HEK293 (cell line): Measurements from ENCODE around the gene SVOP.

ENCODE experiments used
- CTCF ChIA-PET: fragments of 350-600 bp; formaldehyde crosslinking; extraction: SDS; loops from one replicate; lab custom pipeline; 2021; ENCODE audit warnings: antibody characterized with exemption; lab: Yijun Ruan, JAX
- POLR2A ChIA-PET: fragments of 300-600 bp; formaldehyde crosslinking; extraction: SDS; loops from one replicate; lab custom pipeline; 2020; ENCODE audit warnings: antibody characterized with exemption, inconsistent platforms; lab: Yijun Ruan, JAX
- H3K27ac ChIP-seq: fragments of 200-500 bp; sonication (Bioruptor generic); 2 replicates; pipeline ENCODE4 v1.5.1; 2014; ENCODE audit warnings: low read depth, low read length, control low read depth, inconsistent platforms; ENCODE audit errors: extremely low read depth
- H3K36me3 ChIP-seq, 2 experiments: fragments of 200-500 bp in 1 of 2; sonication (Bioruptor generic) in 1 of 2; 1 replicate in 1 of 2; 2 replicates in 1 of 2; pipeline ENCODE4 v1.5.1; 2014 to 2017; ENCODE audit warnings: inconsistent platforms in 2 of 2, low read length in 2 of 2; ENCODE audit not compliant: control insufficient read depth in 2 of 2, insufficient read depth in 1 of 2
- H3K4me1 ChIP-seq: fragments of 200-500 bp; sonication (Bioruptor generic); 2 replicates; pipeline ENCODE4 v1.5.1; 2014; ENCODE audit warnings: mild to moderate bottlenecking, low read length, inconsistent platforms; ENCODE audit not compliant: control insufficient read depth, insufficient read depth
- H3K4me3 ChIP-seq: 2 replicates; pipeline ENCODE4 v1.5.1; 2011; ENCODE audit warnings: low read depth, mild to moderate bottlenecking, control low read depth, low read length, moderate library complexity
- H3K9me3 ChIP-seq: fragments of 200-500 bp; sonication (Bioruptor generic); 2 replicates; pipeline ENCODE4 v1.5.1; 2014; ENCODE audit warnings: low read depth, low read length, inconsistent platforms; ENCODE audit not compliant: control insufficient read depth, insufficient read depth
- ELK4 ChIP-seq: IDR thresholded peaks from 2 replicates; pipeline ENCODE4 v1.6.1; 2011; ENCODE audit warnings: mild to moderate bottlenecking, low read depth, low read length, borderline replicate concordance
- PRDM1 ChIP-seq: fragments of 450-650 bp; formaldehyde crosslinking; IDR thresholded peaks from 2 replicates; pipeline ENCODE4; 2016; ENCODE audit warnings: missing biosample characterization, missing genetic modification characterization
- PRDM4 ChIP-seq: fragments of 450-650 bp; formaldehyde crosslinking; IDR thresholded peaks from 2 replicates; pipeline ENCODE4 v1.5.1; 2017; ENCODE audit warnings: missing biosample characterization, missing genetic modification characterization
- SALL2 ChIP-seq: fragments of 450-650 bp; formaldehyde crosslinking; IDR thresholded peaks from 2 replicates; pipeline ENCODE4 v1.5.0; 2017; ENCODE audit warnings: missing biosample characterization, mild to moderate bottlenecking, missing genetic modification characterization, borderline replicate concordance
- SCRT1 ChIP-seq: fragments of 450-650 bp; formaldehyde crosslinking; IDR thresholded peaks from 2 replicates; pipeline ENCODE4 v1.5.1; 2016; ENCODE audit warnings: missing biosample characterization, missing genetic modification characterization, borderline replicate concordance
- ZNF138 ChIP-seq: fragments of 450-650 bp; formaldehyde crosslinking; IDR thresholded peaks from 2 replicates; pipeline ENCODE4 v1.5.1; 2016; ENCODE audit warnings: missing biosample characterization, missing genetic modification characterization, borderline replicate concordance
- ZNF221 ChIP-seq: fragments of 450-650 bp; formaldehyde crosslinking; IDR thresholded peaks from 2 replicates; pipeline ENCODE4 v1.5.1; 2017; ENCODE audit warnings: missing biosample characterization, missing genetic modification characterization, borderline replicate concordance
- ZNF324 ChIP-seq: fragments of 450-650 bp; formaldehyde crosslinking; IDR thresholded peaks from 2 replicates; pipeline ENCODE4 v1.5.1; 2016; ENCODE audit warnings: missing biosample characterization, missing genetic modification characterization
- ZNF341 ChIP-seq: fragments of 450-650 bp; formaldehyde crosslinking; IDR thresholded peaks from 2 replicates; pipeline ENCODE4; 2016; ENCODE audit warnings: low read depth, missing biosample characterization, missing genetic modification characterization
- ZNF473 ChIP-seq: fragments of 450-650 bp; formaldehyde crosslinking; IDR thresholded peaks from 2 replicates; pipeline ENCODE4 v1.5.1; 2017; ENCODE audit warnings: missing biosample characterization, missing genetic modification characterization
- ZNF610 ChIP-seq: fragments of 450-650 bp; formaldehyde crosslinking; IDR thresholded peaks from 2 replicates; pipeline ENCODE4 v1.5.1; 2016; ENCODE audit warnings: missing biosample characterization, missing genetic modification characterization, borderline replicate concordance
- ZNF621 ChIP-seq: fragments of 450-650 bp; formaldehyde crosslinking; IDR thresholded peaks from 2 replicates; pipeline ENCODE4 v1.5.1; 2017; ENCODE audit warnings: missing biosample characterization, missing genetic modification characterization
- ZNF629 ChIP-seq: fragments of 450-650 bp; formaldehyde crosslinking; IDR thresholded peaks from 2 replicates; pipeline ENCODE4 v1.5.1; 2017; ENCODE audit warnings: missing biosample characterization, missing genetic modification characterization
- ZNF707 ChIP-seq: fragments of 450-650 bp; formaldehyde crosslinking; IDR thresholded peaks from 2 replicates; pipeline ENCODE4 v1.5.1; 2016; ENCODE audit warnings: missing biosample characterization, missing genetic modification characterization
- ZSCAN23 ChIP-seq: fragments of 450-650 bp; formaldehyde crosslinking; IDR thresholded peaks from 2 replicates; pipeline ENCODE4 v1.5.1; 2016; ENCODE audit warnings: missing biosample characterization, missing genetic modification characterization
- ZSCAN4 ChIP-seq: fragments of 450-650 bp; formaldehyde crosslinking; IDR thresholded peaks from 2 replicates; pipeline ENCODE4 v1.5.1; 2017; ENCODE audit warnings: missing biosample characterization, missing genetic modification characterization
- TF ChIP-seq, protein P1 (sequence below): fragments of 450-650 bp; formaldehyde crosslinking; IDR thresholded peaks from 2 replicates; pipeline ENCODE4 v1.5.1; 2016; ENCODE audit warnings: missing biosample characterization, missing genetic modification characterization

SVOP gene

GRCh38 chr12:109064143-109064542, 43.3 kb upstream of the SVOP start (continued):
- TF ChIP-seq ZNF221 (tag by site-specific recombination) (no peak), ZNF610 (tag by site-specific recombination) (no peak), ELK4 (no peak), SALL2 (no peak), ZNF341 (tag by site-specific recombination) (no peak), ZNF324 (tag by site-specific recombination) (no peak), ZNF629 (tag by site-specific recombination) (no peak), ZNF138 (no peak)

- Histone ChIP-seq H3K4me1 (no peaks in the 10 kb centered on the region), H3K9me3 (no peaks in the 10 kb centered on the region), H3K27ac (no peak overlapping the region), H3K4me3 (no peak overlapping the region), H3K36me3 (peaks cover 27 to 55% of the 10 kb centered on the region in 2 experiments)
- ChIA-PET POLR2A (no interaction called here), CTCF (no interaction called here)
- TF ChIP-seq, protein P1, sequence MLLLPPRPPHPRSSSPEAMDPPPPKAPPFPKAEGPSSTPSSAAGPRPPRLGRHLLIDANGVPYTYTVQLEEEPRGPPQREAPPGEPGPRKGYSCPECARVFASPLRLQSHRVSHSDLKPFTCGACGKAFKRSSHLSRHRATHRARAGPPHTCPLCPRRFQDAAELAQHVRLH (tag by site-specific recombination) = no peak
- TF ChIP-seq ZNF473 = no peak
- TF ChIP-seq ZSCAN4 = no peak
- no peak for TF ChIP-seq ZSCAN23 (tag by site-specific recombination)
- TF ChIP-seq SCRT1 (tag by site-specific recombination) = no peak
- TF ChIP-seq ZNF324 (tag by site-specific recombination) = no peak
- TF ChIP-seq ZNF707 (tag by site-specific recombination) = no peak
- no peak for TF ChIP-seq PRDM4 (tag by site-specific recombination)
These were observed 37.9 kb upstream of the SVOP start for GRCh38 chr12:109058773-109059172.

DNA sequence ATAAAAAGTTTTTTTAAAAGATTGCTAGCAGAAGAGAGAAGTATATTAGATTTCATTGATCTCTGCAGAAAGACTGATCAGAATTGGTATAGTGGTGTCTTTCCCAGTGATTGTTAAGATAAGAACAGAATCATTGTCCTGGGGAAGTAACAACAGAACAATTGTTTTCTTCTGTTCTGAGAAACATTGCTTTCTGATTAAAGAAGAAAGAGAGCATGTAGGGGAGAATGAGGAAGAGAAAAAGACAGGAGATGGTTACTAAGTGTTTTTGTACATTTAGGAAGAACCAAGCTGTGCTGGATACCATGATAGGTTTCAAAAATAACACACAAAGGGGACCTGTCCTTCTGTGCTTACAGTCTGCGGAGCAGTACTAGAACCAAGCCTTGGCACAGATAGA, 36.5 kb upstream of the SVOP start:
- TF ChIP-seq ZNF621 (tag by site-specific recombination) (no peak), PRDM1 (no peak)
- peaks cover 3% of the 10 kb centered on the region; the same call in 1 of the 2 replicates for H3K4me1 ChIP-seq
- H3K27ac ChIP-seq = no peak overlapping the region
- ChIA-PET CTCF (interaction anchor here (0.6 kb wide), 1 partner anchor 20 kb away, joined by 3 read pairs; no protein-coding TSS in a partner anchor), POLR2A (no interaction called here)
- no peak overlapping the region for H3K4me3 ChIP-seq
- H3K36me3 ChIP-seq = peaks cover 23 to 48% of the 10 kb centered on the region in 2 experiments
- no peaks in the 10 kb centered on the region for H3K9me3 ChIP-seq
